Jurkat, Clone E6-1 (cell line): ENCODE results near the gene PDCD4.
"Not testable (repeated sequence)": the region's sequence is repeated elsewhere in the genome, so short reads cannot be mapped to it uniquely, and the experiment has no call there.

Source experiments
- DNase-seq: peaks from one replicate; pipeline ENCODE4 v3.0.0-alpha.2; 2011; ENCODE audit warnings: low read depth, low spot score
- H3K4me3 ChIP-seq: 2 replicates; pipeline ENCODE4 v1.5.1; 2011; ENCODE audit warnings: mild to moderate bottlenecking, low read length, control low read depth, moderate library complexity

PDCD4 gene

GRCh38 chr10:110859206-110859972 is 12.3 kb upstream of the PDCD4 start:
- DNase-seq = no peak

DNA sequence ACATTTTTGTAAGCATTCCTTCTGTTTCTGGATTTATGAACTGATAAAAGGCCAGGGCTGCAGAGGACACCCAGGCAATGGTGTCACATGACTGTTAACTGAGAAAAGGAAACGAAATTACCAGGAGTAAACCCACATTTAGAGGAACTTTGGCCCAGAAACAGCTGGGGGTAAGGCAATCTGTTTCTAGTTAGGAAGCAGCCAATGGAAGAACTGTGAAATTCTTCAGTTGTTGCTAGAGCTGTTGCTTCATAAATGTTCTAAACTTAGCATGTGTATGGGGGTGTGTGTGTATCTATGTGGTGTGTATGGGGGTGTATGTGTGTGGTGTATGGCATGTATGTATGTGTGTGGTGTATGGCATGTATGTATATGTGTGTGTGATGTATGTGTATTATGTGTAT is 11.8 kb upstream of the PDCD4 start:
- H3K4me3 ChIP-seq = no peak overlapping the region
- DNase-seq = no peak

More at GRCh38 chr10:110859206-110859972, 12.3 kb upstream of the PDCD4 start:
- H3K4me3 ChIP-seq = no peak overlapping the region

DNA sequence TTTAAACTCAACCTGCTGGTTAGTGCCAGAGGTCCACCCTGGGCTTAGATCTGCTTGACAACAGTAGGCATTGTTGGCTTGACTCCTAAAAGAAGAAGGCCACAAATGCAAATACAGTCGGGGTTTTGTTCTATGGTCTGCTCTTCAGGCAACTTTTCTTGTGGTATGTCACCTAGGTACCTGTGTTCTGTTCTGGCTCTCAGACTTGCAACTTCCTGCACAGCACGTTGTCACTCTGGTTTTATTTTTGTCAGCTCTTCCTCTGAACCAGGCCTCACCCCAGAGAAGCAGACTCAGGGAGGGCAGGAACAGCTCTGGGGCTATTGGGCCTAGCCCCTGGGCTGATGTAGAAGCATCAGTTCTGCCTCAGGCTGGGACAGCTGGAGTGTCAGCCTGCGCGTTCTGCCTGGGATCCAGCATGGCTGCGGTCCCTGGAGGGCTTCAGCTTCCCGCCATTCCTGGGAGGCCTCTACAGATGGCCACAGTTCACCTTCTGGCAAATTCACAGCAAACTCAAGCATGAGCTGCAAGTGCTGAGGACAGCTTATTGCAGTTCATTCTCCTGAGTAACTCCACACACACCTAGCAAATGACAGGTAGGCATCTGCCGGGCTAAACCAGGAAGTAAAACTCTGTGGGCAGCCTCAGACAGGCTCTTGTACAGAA is 11.0 kb upstream of the PDCD4 start:
- no peak overlapping the region for H3K4me3 ChIP-seq

GRCh38 chr10:110861476-110861875 is 10.3 kb upstream of the PDCD4 start:
- no peak overlapping the region for H3K4me3 ChIP-seq
- no peak for DNase-seq

More for the DNA sequence above, 11.0 kb upstream of the PDCD4 start:
- peak; percentile 61 for DNase-seq

DNA sequence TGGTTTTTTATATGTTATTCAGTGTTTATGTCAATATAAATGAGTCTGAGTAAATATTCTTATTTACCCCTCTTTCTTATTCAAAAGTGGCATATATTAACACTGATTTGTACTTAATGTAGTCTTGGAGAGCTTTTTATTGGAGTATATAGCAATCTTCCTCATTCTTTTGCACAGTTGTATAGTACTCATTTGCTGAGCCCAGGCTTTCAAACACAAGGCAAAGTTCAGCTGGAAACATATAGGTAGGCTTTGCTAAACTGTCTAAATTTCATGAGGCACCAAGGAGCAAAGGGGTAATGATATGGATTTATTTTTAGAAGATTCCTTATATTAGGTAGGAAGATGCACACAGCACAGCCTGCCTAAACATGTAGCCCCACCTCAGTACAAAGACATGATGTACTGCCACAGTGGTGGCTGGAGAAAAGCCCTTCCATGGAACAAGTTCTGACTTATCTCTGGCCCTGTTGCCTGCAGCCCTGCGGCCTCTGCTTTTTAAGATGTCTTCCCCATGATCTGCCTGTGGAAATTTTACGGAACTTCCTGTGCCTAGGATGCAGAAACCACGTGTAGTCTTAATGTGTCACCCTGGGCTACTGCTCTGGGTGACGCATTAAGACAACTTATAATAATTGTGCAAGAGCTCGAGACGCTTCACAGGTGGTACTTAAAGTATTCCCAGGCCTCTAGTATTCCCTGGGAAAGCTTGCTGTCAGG is 9.6 kb upstream of the PDCD4 start:
- no peak for DNase-seq
- no peak overlapping the region for H3K4me3 ChIP-seq

GRCh38 chr10:110862961-110863360 is 8.8 kb upstream of the PDCD4 start:
- DNase-seq = no peak
- H3K4me3 ChIP-seq = no peak overlapping the region

- H3K4me3 ChIP-seq = no peak overlapping the region
- DNase-seq = no peak
Observed at GRCh38 chr10:110863361-110863760, 8.4 kb upstream of the PDCD4 start.

- H3K4me3 ChIP-seq = no peak overlapping the region
- no peak for DNase-seq
Observed at GRCh38 chr10:110863956-110864355, 7.8 kb upstream of the PDCD4 start.

- DNase-seq = peak; percentile 63
- no peak overlapping the region for H3K4me3 ChIP-seq
Observed at GRCh38 chr10:110864662-110865140, 7.0 kb upstream of the PDCD4 start.

- DNase-seq = no peak
- no peak overlapping the region for H3K4me3 ChIP-seq
Observed at GRCh38 chr10:110865186-110865808, 6.4 kb upstream of the PDCD4 start.

- no peak overlapping the region for H3K4me3 ChIP-seq
- DNase-seq = no peak
Observed at GRCh38 chr10:110865809-110866482, 5.8 kb upstream of the PDCD4 start.

- not testable (repeated sequence) for H3K4me3 ChIP-seq, DNase-seq
Observed at GRCh38 chr10:110867011-110867806, 4.5 kb upstream of the PDCD4 start.

DNA sequence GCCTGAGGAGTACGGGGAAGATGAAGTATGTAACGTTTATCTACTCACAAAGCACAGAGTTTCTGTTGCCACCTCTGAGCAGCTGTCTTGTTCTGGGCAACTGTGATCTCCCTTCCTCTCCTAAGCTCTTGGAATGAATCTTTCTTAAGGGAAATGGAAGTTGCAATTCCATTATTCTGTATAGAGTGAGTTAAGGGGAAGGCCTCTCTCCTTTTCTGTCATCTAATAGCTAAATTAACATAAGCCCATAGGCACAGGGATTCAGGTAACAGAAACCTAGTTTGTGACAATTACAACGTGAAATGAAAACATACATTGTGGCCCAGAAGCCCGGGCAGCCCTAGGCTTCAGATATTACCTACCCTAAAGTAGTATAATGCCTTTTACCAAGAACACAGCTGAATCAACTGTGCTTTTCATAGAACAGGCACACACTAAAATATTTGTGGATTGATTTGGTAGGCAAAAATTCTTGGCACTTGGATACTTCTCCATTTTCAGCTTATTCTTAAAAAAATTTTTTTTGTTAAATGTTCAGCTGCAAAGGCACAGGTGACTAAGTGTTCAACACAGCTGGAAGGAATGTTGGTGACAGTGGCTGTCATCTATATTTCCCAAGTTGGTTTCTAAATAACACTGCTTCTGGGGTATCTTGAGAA is 3.8 kb upstream of the PDCD4 start:
- DNase-seq = no peak
- H3K4me3 ChIP-seq = no peak overlapping the region

DNA sequence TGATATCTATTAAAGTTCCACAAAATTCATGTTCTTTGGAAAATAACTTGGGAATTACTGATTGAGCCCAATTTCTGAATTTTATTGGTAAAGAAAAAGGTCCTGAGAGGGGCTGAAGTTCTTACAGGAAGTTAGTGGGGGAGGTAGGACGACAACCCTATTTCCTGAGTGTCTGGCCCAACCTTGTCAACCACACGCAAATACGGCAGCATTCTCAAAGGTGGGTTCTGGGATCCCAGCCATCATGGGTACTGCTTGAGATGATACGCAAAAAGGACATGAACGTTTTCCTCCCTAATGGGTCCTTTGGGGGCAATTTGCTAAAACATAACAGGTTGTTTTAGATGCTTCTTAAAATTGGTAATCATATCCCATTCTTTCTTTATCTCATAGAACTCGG is 2.7 kb upstream of the PDCD4 start:
- no peak overlapping the region; the same call in 1 of the 2 replicates for H3K4me3 ChIP-seq
- DNase-seq = peak; percentile 69

DNA sequence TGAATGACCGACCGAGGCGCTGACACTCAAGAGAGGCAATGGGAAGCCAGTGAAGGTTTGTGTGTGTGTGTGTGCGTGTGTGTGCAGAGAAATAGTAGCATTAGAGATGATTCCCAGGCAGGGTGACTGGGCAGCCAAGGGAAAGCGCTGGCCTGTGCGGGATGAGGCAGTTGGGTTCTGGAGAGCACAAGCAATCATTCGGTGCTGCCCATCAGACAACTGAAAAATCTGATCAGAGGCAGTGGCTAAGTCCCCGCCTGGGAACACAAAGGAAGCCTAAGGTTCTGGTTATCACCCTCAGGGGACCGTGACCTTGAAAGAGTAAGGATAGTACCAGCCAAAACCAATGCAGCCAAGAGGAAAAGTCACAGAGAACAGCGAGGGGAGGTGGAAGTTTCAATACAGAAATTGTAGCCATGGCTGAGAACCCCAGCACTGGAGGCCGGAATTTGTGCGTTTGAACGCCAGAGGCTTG is 868 bp upstream of the PDCD4 start:
- H3K4me3 ChIP-seq = peak overlapping the region; percentile 60
- DNase-seq = no peak

GRCh38 chr10:110872145-110872983 is 636 bp downstream of the PDCD4 start:
- DNase-seq = peak; percentile 73
- H3K4me3 ChIP-seq = peak overlapping the region; percentile 60
